HG03378 (cell line): ENCODE measurements around the gene HDAC4.

Experiments
- ATAC-seq: cut with Tn5 transposase; IDR thresholded peaks from one replicate; pipeline ENCODE4 v1.9.1; 2021; ENCODE audit warnings: mild to moderate bottlenecking, moderate library complexity; ENCODE audit not compliant: unreplicated experiment

HDAC4 gene

DNA sequence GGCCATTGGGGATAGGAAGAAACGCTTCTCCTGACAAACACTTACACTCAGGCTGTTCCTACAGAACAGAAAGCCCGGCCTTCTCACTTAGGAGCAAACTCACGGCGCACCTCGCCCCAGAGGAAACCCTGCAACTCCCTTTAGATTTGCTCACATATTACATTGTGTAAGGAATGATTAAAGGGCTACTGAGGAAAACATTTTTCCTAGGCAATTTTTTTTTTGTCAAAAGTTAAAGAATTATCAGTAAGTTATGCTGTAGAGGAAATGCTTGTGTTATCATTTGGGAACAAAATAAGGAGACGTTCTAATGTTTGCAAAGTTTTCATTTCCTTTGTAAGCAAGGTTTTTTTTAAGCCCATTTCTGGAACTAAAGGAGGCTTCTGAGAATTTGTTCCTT, 264.1 kb downstream of the HDAC4 start:
- no peak for ATAC-seq

DNA sequence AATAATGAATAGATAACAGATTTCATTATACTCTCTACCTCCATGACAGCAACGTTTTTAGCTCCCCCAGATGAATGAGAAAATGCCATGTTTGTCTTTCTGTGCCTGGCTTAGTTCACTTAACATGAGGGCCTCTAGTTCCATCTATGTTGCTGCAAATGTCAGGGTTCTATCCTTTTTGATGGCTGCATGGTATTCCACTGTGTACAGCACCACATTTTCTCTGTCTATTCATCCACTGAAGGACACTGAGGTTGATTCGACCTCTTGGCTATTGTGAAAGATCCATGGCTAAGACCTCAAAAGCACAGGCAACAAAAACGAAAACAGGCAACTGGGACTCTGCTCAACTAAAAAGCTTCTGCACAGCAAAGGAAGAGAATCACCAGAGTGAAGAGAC, 264.6 kb downstream of the HDAC4 start:
- no peak for ATAC-seq

DNA sequence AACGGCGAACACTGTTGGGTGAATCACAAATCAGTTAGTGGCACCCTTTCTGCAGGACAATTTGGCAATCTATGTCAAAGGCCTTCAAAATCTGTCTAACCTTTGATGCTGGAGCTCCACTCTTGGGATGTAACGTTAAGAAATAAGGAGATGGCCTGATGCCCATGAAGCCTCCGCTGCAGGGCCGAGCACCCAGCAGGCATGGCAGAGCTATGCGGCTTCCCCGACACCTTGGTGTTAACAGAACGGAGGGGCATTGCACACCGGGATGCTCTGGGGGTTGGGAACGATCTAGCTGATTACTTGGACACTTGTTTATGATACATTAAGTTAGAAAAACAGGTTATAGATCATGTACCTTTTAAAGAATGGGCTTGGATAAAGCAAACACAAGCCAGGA, 265.3 kb downstream of the HDAC4 start:
- ATAC-seq = no peak

DNA sequence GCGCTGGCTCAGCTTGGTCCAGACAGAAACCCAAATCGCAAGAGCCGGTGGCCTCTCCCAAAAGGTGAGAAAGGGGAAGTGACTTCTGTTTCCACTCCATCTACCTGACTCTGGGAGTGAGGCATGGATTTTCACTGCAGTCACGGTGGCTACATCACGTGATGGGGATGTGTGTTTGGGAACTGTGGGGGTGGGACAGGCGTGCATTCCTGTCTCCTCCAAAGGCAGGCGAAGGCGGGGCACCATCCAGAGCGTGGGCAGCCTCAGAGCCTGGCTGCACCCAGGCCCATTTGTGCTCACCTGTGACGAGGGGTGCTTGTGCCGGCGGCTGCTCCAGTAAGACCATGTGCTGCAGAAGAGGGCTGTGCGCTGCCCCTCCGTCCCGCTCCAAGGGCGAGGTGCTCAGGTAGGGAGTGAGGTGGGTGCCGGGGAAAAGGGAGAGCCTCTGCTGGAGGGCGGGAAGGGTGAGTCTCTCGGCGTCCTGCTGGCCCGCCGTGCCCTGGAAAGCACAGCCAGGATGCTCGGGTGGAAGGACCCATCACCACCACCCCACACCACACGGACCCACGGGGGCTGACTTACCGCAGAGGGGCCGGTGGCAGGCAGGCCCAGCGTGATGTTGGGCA, 266.8 kb downstream of the HDAC4 start:
- no peak for ATAC-seq

DNA sequence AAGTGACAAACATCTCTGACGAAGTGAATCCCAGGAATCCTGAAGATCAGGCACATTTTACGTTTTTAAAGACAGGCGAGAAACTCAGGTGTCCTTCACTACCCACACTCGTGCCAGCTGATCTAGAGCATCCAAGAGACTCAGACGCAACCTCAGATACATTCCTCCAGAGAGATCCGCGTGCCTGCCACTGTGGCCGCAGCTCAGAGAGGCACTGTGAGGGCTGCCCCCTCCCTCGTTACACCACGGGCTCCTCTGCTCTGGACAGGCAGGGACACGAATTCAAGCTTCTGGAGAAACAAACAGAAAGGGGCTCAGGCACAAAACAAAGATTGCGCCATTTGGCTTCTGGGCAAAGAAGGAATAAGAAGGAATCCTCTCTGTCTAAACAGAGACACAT, 268.0 kb downstream of the HDAC4 start:
- ATAC-seq = no peak

DNA sequence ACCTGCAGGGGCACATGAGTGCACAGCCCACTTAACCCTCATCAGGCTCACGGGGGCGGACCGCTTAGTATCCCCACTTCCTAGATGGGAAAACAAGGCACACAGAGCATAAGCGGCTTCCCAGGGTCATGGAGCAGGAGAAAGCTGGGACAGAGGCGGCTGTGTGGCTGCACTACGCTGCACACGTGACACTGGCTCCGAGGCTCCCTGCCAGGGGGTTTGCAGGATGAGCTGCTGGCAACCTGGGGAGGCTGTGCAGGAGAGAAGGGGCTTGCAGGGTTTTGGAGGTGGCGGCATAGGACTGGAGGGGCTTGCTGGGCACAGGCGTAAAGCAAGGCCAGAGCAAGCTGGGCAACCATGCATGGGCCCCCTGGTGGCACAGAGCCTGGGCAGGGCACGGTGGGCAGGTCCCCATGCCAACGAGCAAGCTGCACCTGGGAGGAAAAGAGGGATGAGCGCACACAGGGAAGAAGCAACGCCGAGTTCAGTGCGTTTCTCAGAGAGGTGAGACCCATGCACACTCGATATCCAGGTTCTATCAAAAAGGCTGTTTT, 268.6 kb downstream of the HDAC4 start:
- no peak for ATAC-seq

DNA sequence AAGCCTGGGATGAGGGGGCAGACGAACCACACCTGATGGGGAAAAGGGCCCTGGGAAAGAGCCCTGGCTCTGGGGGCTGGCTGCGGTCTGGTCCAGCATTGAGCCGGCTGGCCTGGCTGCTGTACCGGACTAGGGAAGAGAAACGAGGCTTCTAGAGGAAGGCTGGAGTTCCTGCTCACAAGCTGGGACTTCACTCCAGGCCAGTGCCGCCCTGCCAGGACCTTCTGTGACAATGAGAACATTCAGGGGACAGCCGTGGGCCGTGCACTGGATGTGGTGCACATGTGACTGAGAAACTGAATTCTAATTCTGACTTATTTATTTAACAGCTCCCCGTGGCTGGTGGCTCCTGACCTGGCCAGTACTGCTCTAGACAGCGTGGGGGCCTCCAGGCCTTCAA, 269.3 kb downstream of the HDAC4 start:
- ATAC-seq = no peak

DNA sequence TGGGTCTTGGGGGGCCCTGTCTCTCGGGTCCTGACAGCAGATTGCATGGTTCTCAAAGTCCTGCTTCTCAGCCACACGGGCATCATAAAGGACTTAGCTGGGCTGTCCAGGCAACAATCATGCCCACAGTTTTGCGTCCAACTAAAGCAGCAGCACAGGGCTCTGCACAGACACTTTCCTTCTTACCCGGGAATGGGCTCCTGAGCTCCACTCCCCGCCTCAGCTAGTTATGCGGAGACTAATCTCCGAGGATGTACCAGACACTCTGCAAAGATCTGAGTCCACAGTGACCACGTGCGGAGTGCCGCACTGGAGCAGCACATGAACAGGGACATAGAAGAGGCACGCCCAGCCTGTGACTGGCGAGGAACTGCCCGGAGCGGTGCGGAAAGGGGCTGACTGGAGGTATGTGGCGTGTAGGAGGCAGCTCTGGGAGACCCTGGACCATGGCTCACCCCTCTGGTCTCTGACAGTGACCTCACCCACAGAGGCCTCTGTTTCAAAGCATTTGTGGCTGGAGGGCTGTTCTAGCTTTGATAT, 270.0 kb downstream of the HDAC4 start:
- no peak for ATAC-seq

DNA sequence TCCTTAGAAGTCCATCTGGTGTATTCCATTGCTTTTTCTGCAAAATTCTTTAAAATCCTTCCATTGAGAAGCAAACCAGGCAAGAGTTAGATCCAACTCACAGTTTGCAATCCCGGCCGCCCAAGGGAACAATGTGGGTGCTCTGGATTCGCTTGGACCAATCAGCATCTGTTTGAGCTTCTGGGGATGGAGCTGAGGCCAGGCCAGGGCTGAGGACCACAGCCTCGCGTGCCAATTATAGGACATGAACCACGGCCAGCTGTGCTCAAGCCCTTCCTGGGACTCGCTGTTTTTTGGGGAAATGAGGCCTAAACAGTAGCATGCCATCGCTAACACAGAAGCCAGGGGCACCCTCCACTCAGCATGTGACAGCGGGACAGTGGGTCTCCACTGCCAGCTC, 270.8 kb downstream of the HDAC4 start:
- ATAC-seq = no peak

DNA sequence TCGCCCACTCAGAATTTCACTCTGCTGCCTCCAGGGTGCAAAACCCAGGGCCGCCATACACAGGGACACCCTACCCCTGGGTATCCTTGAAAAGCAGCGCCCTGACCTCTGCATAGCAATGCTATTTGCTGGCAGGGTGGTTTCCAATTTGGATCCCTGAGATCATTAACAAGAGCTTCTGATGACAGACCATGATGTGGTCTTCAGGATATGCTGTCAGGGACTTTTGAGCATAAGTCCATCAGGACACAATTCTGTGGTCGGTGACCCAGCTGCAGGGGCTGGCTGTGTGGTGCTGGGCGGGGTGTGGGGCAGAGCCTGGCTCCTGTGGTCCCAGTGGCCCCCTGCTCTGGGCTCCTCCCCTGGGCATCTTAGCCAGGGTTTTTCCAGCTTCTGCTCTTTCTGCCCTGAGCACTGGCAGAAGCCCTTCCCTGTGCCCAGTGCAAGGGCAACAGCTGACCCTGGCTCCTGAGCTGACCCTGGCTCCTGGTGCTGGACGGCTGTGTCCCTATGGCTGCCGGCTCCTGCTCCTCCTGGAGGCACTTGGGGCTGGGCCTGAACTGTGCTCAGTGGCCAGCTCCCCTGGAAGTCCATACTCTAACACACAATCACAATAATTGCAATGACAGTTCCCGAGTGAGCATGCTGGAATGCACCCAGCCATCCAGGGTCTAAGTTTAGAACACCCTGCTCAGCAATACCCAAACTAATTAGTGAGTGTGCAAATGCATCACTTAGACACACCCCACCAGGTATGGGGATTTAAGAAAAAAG, 271.5 kb downstream of the HDAC4 start:
- ATAC-seq = no peak

DNA sequence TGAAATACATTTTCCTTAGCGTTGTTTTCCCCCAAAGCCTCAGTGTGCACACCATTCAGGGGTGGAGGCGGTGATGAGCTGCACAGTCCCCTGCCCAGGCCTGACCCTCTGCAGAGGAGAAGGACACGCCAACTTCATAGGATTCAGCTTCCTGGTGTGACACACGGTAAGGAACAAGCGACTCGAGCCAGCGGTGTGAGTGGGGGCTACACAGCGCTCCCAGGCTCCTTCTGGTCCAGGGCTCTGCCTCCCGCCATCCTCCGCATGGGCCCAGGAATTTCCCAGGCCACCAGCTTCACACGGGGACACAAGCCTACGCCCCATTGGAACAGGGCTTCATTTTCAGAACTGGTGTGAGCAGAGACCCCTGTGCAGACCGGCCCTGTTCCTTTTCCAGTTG, 272.1 kb downstream of the HDAC4 start:
- ATAC-seq = no peak

DNA sequence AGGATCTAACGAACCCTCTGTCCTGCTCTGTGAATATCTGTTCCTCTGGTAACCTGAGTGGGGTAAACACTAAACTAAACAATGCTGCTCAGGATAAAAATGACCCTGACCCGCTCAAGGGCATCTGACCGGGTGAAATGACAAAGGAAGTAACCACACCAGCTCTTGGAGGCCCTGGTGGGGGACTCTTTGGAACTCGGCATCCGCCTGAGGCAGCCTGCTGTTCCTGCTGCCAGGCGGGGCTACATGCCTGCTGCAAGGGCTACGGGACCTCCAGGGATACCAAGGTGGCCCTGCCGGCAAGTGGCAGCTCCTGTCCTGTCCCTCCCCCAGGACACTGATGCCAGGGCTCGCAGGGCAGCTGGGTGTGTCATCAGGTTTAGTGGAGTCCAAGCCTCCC, 273.3 kb downstream of the HDAC4 start:
- ATAC-seq = no peak

DNA sequence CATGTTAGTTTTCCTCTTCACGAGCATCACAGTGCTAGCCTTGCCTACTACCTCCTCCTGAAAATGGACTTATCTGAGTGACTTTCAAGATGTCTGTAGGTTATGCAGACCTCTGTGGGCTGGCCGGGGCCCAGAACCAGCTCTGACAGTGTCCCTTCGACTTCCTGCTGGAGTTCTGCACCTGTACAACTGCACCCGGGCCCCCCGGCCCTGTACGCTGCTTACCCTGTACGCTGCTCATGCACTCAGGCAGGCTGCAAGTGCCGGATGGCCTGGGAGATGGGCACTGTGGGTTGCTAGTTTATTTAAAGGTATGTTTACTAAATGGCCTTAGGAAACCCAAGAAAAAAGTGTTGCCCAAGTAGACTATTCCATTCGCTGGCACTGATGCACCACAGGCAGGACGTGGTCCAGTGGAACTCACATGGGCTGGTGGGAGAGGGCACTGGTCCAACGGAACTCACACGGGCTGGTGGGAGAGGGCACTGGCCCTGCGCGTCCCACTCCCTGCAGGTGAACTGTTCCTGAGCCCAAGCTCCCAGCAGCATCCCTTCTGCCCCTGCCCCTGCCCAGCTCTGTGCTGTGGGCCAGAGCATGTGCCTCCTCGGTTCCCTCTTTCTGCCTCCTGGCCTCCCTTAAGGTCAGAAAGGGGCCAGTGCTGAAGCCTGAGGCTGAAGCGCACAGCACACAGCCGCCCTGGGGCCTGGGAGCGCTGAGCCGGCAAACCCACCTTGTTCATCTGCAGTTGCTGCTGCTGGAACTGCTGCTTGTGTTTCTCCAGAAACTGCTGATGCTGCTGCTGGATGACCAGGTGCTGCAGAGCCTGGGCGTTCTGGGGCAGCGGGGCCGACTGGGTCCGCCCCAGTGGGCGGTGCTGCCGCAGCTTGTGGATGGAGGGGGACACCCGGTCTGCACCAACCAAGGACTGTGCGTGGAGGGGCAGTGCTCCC, 274.8 kb downstream of the HDAC4 start:
- ATAC-seq = no peak

DNA sequence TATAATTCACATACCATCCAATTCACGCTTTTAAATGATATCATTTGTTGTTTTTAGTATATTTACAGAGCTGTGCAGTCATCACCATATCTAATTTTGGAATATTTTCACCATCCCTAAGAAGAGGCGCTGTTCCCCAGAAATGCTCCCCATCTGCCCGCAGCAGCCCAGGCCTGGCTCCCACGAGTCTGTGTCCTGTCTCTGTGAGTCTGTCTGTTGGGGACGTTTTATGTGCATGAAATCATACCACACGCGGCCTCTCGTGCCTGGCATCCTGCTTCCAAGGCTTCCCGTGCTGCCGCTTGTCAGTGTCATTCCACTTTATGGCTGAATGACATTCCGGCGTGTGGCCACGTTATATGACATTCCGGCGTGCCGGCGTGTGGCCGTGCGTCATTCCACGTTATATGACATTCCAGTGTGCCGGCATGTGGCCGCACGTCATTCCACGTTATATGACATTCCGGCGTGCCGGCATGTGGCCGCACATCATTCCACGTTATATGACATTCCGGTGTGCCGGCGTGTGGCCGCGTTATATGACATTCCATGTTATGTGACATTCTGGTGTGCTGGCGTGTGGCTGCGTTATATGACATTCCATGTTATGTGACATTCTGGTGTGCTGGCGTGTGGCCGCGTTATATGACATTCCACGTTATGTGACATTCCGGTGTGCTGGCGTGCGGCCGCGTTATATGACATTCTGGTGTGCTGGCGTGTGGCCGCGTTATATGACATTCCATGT, 276.5 kb downstream of the HDAC4 start:
- ATAC-seq = no peak

DNA sequence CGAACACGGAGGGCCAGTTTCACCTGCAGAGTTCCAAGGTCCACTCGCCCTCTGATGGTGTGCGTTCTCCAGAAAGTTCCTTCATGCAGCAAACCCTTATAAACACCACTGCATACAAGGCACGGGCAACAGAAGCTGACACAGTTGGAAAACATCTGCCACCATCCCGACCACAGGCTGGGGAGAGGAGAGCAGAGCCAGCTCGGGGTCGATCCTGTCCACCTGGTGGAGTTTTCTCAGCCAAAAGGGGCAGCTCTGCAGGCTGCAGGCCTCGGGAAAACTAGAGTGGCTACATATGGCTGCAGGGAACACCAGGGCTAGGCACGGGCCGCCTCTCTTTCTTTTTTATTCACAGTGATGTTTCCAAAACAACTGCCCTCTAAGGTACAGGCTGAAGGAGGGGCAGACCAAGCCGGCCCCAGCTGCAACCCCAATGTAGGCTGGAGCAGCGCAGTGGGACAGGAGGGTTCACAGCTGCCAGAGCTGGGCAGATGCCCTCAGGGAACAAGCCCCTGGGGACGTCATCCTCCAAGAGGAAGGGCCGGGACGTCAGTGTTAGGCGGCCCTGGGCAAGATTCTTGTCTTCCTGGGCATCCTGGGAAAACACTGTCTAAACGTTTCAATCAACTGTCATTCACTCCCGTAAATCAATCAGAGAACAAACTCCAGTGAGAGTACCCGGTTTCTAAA, 278.3 kb downstream of the HDAC4 start:
- ATAC-seq = no peak

DNA sequence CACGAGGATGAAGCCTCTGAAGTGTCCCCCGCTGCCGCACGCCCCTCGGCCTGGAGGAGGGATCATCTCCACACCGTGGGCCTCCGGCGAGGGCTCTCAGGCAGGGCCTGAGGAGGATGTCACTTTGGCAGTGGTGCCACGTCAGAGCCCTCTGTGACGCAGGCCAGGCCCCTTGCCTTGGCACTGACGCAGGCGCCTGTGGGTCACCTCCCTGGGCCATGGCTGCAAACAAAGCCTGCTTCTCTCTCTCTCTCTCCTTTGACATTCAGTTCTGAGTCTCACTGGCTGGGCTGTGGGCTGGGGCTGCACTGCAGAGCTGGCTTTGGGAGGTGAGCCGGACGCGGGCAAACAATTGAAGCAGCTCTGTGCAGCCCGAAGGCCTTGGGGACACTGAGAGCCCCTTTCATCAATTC, 279.2 kb downstream of the HDAC4 start:
- no peak for ATAC-seq

DNA sequence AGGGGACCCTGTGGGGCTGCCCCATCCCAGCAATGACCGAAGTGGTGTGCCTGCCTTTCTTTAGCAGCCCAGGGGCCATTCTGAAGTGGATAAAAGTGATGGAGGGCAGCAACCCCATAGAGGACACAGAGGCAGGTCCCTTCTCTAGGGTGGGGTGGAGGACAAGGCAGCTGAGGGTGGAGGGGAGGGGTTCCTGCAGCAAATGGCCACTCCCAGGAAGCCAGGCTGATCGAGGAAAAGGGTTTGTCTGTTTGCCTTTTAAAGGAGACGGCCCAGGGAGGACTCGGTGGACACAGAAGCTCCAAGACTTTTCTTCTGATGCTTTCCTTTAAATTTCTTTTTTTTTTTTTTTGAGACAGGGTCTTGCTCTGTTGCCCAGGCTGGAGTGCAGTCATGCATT, 280.2 kb downstream of the HDAC4 start:
- ATAC-seq = no peak

DNA sequence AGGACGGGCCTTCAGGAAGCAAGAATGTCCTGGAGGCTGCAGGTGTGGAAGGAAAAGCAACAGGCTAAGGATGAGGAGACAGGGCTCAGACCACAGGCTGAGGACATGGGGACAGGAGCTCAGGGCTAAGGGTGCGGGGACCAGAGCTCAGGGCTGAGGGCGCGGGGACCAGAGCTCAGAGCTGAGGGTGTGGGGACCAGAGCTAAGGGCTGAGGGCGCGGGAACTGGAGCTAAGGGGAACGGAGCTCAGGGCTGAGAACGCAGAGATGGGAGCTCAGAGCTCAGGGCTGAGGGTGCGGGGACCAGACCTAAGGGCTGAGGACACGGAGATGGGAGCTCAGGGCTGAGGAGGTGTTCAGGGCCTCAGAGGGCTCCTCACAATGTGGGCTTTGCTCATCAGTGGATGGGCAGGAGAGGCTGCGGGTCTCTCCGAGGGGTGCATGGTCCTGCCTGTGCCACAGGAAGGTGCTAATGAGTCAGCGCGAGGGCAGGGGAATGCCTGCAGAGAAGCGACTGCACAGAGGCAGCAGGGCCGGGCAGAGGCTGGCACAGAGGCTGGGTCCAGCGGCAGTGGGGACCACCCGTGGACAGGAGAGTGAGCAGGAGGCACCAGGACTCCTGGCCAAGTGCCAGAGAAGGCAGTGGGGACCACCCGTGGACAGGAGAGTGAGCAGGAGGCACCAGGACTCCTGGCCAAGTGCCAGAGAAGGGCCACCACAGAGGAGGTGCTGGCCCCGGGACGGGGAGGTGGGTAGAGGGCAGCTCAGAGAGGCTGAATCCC, 281.3 kb downstream of the HDAC4 start:
- ATAC-seq = no peak

DNA sequence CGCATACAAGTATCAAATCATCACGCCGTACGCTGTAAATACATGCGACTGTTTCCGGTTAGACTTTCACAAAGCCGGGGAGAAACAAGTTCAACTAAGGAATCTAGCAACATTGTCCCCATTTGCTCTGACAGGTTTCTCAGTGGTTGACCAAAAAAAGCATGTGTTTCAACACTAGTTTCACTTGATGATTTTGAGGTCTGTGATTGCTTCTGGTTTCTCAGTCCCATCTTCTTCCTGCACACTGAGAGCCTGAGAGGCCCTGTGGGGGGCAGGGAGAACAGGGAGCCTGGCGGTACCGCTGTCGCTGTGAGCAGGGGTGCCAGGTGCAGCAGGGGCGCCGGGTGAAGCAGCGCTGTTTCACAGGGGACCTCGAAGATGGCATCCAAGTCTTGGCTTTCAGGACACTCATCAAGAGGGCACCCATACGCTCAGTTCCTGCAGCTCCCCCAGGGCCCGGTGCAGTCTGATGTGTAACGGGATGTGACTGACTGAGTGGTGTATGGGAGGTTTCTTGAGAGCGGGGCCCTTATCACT, 282.1 kb downstream of the HDAC4 start:
- ATAC-seq = no peak
